ENCODE results near the gene NT5C3A.

The NT5C3A gene

DNA sequence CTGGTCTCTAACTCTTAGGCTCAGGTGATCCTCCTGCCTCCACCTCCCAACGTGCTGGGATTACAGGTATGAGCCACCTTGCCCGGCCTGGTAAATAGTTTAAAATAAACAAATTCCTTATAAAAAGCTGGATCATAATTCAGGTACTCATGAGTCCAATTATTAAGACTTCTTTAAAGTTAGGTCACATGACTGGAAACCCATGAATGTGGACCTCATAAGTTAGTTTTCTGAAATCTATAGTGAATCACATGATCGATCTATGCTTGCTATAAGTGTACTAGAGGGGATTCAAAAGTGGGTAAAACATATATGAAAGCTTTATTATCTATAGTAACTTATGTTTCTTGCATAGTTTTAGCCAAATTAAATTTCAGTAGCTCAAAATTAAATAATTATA lies 14.3 kb downstream of the NT5C3A start:
- no peak for TF ChIP-seq CTCF (IDR thresholded peaks at IDR 0.05; ENCODE audit: extremely low read depth, insufficient read depth, missing control alignments)
- DNase-seq (ENCODE audit: low spot score) = no peak
- in situ Hi-C loops (cut with MboI; ENCODE audit: low pct_unique_long_range_greater_than_20kb, low sequenced_read_pairs, unreplicated experiment) = no loop called here

DNA sequence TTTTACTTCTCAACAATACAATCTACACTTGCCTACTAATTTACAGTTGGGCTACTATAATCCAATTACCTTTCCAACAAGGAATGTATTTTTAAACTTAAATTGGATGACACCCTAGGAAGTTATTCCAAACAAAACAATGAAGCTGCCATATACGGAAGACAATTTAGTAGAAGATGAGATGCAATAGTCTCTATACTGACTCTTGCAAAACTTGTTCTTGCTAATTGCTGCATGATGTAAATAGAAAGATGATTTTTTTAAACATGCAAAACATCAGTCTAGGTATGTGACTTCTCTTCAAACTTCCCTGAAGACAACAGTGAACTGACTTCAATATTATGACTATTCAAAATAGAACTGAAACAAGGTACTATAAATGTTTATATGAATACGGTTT lies 17.6 kb downstream of the NT5C3A start:
- peak; percentile 16 for DNase-seq (ENCODE audit: low spot score)
- TF ChIP-seq CTCF (IDR thresholded peaks at IDR 0.05; ENCODE audit: extremely low read depth, insufficient read depth, missing control alignments) = no peak
- in situ Hi-C loops (cut with MboI; ENCODE audit: low pct_unique_long_range_greater_than_20kb, low sequenced_read_pairs, unreplicated experiment) = no loop called here

- no peak for TF ChIP-seq CTCF (IDR thresholded peaks at IDR 0.05; ENCODE audit: extremely low read depth, insufficient read depth, missing control alignments)
- in situ Hi-C loops (cut with MboI; ENCODE audit: low pct_unique_long_range_greater_than_20kb, low sequenced_read_pairs, unreplicated experiment) = no loop called here
- DNase-seq (ENCODE audit: low spot score) = no peak
These were observed 18.2 kb downstream of the NT5C3A start for GRCh38 chr7:33044401-33044718.

- DNase-seq (ENCODE audit: low spot score) = no peak
- TF ChIP-seq CTCF (IDR thresholded peaks at IDR 0.05; ENCODE audit: extremely low read depth, insufficient read depth, missing control alignments) = no peak
- in situ Hi-C loops (cut with MboI; ENCODE audit: low pct_unique_long_range_greater_than_20kb, low sequenced_read_pairs, unreplicated experiment) = no loop called here
These were observed 18.8 kb downstream of the NT5C3A start for GRCh38 chr7:33043501-33044400.

DNA sequence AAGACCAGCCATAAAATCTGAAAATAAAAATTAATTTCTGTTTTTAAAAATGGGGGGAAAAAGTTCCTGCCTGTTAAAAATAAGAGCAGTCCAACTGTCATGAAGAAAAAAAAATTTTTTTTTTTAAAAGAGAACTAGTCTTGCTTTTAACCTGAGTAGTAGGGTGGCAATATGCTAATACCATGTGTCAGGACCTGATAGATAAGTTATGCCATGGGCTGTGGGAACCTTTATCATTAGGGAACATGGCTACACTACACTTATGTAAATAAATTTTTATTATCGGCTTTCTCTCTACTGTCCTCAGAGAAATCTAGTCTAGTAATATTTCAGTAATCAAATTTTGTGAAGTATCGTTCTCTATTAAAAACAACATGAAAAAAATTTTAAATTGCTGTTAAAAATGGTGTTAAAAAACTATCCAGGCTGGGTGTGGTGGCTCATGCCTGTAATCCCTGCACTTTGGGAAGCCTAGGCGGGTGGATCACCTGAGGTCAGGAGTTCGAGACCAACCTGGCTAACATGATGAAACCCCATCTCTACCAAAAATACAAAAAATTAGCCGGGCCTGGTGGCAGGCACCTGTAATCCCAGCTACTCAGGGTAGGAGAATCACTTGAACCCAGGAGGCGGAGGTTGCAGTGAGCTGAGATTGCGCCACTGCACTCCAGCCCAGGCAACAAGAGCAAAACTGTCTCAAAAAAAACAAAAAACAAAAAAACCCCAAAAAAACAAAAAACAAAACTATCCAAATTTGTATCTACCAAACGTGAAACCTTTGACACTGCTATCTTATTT lies 20.7 kb downstream of the NT5C3A start:
- TF ChIP-seq CTCF (IDR thresholded peaks at IDR 0.05; ENCODE audit: extremely low read depth, insufficient read depth, missing control alignments) = no peak
- in situ Hi-C loops (cut with MboI; ENCODE audit: low pct_unique_long_range_greater_than_20kb, low sequenced_read_pairs, unreplicated experiment) = no loop called here
- DNase-seq (ENCODE audit: low spot score) = no peak

- peak; percentile 60 for DNase-seq (ENCODE audit: low spot score)
- in situ Hi-C loops (cut with MboI; ENCODE audit: low pct_unique_long_range_greater_than_20kb, low sequenced_read_pairs, unreplicated experiment) = no loop called here
- TF ChIP-seq CTCF (IDR thresholded peaks at IDR 0.05; ENCODE audit: extremely low read depth, insufficient read depth, missing control alignments) = no peak
These were observed 21.6 kb downstream of the NT5C3A start for GRCh38 chr7:33040803-33041516.
